ENCODE results near the gene ZNF692. TPM values are rescaled to one million over a fixed set of nuclear protein-coding genes. Genes with fewer than 3 reads are reported as not detected.
A peak's percentile ranks its signal among the peaks of the same experiment; 100 is the strongest.
"Not testable (repeated sequence)": the region's sequence is repeated elsewhere in the genome, so short reads cannot be mapped to it uniquely, and the experiment has no call there.

Gene ZNF692
- total RNA-seq, 1 donor from 2014 or later = 5.7 TPM

DNA sequence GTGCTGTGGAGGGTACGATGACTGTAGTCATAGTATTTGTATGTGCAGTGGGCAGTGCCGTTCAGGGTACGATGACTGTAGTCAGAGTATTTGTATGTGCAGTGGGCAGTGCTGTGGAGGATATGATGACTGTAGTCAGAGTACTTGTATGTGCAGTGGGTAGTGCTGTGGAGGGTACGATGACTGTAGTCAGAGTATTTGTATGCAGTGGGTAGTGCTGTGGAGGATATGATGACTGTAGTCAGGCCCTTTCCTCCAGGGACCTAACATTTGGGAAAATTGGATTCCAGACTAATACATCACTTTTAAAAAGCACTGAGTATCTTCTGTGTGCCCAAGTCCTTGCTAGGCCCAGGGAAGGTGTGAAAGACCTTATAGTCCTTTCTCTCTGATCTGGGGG lies 17.9 kb downstream of the ZNF692 start:
- Histone ChIP-seq H3K4me3 (ENCODE audit: low read length in 3 of 3) (no peak overlapping the region), H3K4me1 (ENCODE audit: control insufficient read depth in 3 of 3, insufficient read depth in 3 of 3, low read length in 3 of 3) (peaks cover 44 to 59% (median 52%) of the 10 kb centered on the region in 3 donors), H3K27ac (ENCODE audit: low read depth, low read length) (no peak overlapping the region), H3K27me3 (ENCODE audit: control insufficient read depth in 3 of 3, insufficient read depth in 3 of 3, low read length in 3 of 3) (no peaks in the 10 kb centered on the region), H3K9me3 (ENCODE audit: control insufficient read depth in 3 of 3, low read length in 3 of 3) (no peaks in the 10 kb centered on the region), H3K36me3 (ENCODE audit: control insufficient read depth in 3 of 3, insufficient read depth in 3 of 3, low read length in 3 of 3) (peaks cover 14 to 16% (median 14%) of the 10 kb centered on the region in 3 donors), H3K9ac (ENCODE audit: low read depth in 1 of 3, low read length in 3 of 3) (peak overlapping the region in 1 of 3 donors; percentile 25)

DNA sequence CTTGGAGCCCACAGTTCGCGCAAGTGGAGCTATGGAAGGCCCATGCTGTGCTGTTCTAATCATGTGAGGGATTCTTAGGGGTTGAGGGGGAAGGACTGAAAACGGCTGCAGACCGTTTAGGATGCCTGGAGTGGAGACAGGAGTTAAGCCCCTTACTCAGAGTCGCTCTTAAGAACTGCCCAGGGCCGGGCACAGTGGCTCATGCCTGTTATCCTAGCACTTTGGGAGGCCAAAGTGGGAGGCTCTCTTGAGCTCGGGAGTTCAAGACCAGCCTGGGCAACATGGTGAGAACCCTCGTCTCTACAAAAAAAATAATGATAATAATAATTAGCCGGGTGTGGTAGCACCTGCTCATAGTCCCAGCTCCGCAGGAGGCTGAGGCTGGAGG lies 19.7 kb downstream of the ZNF692 start:
- H3K27ac ChIP-seq (ENCODE audit: low read depth, low read length) = peak overlapping the region; percentile 100
- H3K4me1 ChIP-seq (ENCODE audit: control insufficient read depth in 3 of 3, insufficient read depth in 3 of 3, low read length in 3 of 3) = peaks cover 44 to 56% (median 55%) of the 10 kb centered on the region in 3 donors
- no peaks in the 10 kb centered on the region for H3K9me3 ChIP-seq (ENCODE audit: control insufficient read depth in 3 of 3, low read length in 3 of 3)
- H3K9ac ChIP-seq (ENCODE audit: low read depth in 1 of 3, low read length in 3 of 3) = peak overlapping the region; percentile 96 to 99 (median 99)
- H3K27me3 ChIP-seq (ENCODE audit: control insufficient read depth in 3 of 3, insufficient read depth in 3 of 3, low read length in 3 of 3) = peaks cover 0 to 6% (median 0%) of the 10 kb centered on the region in 3 donors
- no peaks in the 10 kb centered on the region for H3K36me3 ChIP-seq (ENCODE audit: control insufficient read depth in 3 of 3, insufficient read depth in 3 of 3, low read length in 3 of 3)
- H3K4me3 ChIP-seq (ENCODE audit: low read length in 3 of 3) = peak overlapping the region; percentile 82 to 93 (median 93)

DNA sequence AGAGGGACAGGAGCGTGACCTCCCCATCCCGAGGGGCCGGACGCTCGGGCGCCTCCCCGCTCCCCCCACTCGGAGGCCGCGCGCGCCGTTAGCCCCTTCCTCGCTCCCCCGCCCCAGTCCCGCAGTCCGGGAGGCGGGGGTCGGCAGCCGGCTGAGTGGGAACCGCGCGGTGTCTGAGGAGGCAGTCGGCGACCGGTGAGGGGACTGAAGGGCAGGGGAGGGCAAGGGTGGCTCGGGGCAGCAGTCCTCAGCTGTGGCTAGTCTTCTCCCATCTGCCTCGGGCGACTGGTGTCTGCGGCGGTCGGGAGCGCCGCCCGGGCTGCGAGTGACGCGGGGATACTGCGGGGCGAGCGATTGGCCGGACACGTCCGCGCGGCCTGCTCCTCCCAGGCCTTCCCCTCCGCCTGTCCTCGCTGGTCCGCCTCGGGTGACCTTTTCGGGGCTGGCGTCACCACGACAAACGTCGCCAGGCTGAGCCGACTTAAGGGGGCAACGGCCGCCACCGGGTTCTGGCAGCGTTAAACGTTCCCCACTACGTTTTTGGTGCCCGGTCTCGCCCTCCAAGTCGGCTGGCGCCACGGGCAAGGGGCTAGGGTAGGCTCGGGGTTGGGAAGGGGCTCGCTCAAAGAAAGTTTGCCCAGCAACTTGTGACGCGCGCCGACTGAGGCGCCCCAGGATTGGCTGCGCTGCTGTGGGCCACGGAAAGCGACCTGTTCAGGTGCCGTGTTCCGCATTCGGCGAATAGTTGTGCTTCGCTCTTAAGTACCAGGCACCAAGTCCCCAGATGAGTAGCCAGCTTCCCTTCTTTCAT lies 20.3 kb downstream of the ZNF692 start:
- peak overlapping the region; percentile 96 to 99 (median 99) for H3K9ac ChIP-seq (ENCODE audit: low read depth in 1 of 3, low read length in 3 of 3)
- H3K27me3 ChIP-seq (ENCODE audit: control insufficient read depth in 3 of 3, insufficient read depth in 3 of 3, low read length in 3 of 3) = peaks cover 0 to 7% (median 0%) of the 10 kb centered on the region in 3 donors
- H3K4me3 ChIP-seq (ENCODE audit: low read length in 3 of 3) = peak overlapping the region; percentile 82 to 93 (median 93)
- peak overlapping the region; percentile 100 for H3K27ac ChIP-seq (ENCODE audit: low read depth, low read length)
- no peaks in the 10 kb centered on the region for H3K9me3 ChIP-seq (ENCODE audit: control insufficient read depth in 3 of 3, low read length in 3 of 3)
- peaks cover 42 to 55% (median 52%) of the 10 kb centered on the region in 3 donors for H3K4me1 ChIP-seq (ENCODE audit: control insufficient read depth in 3 of 3, insufficient read depth in 3 of 3, low read length in 3 of 3)
- no peaks in the 10 kb centered on the region for H3K36me3 ChIP-seq (ENCODE audit: control insufficient read depth in 3 of 3, insufficient read depth in 3 of 3, low read length in 3 of 3)

DNA sequence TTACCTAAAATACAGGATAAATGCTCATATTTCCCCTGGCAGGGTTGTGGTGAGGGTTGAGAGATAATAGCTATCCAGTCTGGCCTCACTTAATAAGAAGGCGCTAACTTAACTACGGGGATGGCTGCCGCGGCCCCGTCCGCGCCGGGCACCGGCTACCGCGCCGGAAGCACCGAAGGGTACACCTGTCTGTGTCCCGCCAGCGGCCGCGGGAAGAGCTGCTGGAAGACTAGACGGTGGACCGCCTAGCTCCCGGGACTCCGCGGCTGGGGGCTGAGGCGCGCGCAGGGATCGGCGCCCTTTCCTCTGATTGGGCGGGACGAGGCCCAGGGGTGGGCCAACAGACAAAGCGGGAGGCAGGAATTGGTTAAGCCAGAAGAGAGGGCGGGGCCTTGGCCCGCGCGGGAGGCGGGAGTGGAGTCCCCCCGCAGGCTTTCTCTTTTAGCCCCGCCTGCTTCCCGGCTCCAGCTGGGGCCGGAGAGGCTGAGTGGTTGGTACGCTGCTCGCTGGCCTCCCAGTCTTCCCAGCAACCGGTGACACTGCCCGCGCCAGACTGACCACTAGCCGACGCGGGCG lies 21.0 kb downstream of the ZNF692 start, which contains the start of gene ZNF672:
Gene ZNF672 (plus strand): TSS at position 444 of the 576 bp plus-strand sequence. CDS start 9,051 bp downstream, outside the sequence.
- Histone ChIP-seq H3K27me3 (ENCODE audit: control insufficient read depth in 3 of 3, insufficient read depth in 3 of 3, low read length in 3 of 3) (peaks cover 0 to 7% (median 0%) of the 10 kb centered on the region in 3 donors), H3K4me1 (ENCODE audit: control insufficient read depth in 3 of 3, insufficient read depth in 3 of 3, low read length in 3 of 3) (peaks cover 36 to 50% (median 47%) of the 10 kb centered on the region in 3 donors), H3K27ac (ENCODE audit: low read depth, low read length) (peak within 1 kb of the TSS; percentile 100), H3K9me3 (ENCODE audit: control insufficient read depth in 3 of 3, low read length in 3 of 3) (no peaks in the 10 kb centered on the region), H3K4me3 (ENCODE audit: low read length in 3 of 3) (peak within 1 kb of the TSS; percentile 84 to 93 (median 93)), H3K36me3 (ENCODE audit: control insufficient read depth in 3 of 3, insufficient read depth in 3 of 3, low read length in 3 of 3) (no peaks in the 10 kb centered on the region), H3K9ac (ENCODE audit: low read depth in 1 of 3, low read length in 3 of 3) (peak within 1 kb of the TSS; percentile 96 to 99 (median 99))

DNA sequence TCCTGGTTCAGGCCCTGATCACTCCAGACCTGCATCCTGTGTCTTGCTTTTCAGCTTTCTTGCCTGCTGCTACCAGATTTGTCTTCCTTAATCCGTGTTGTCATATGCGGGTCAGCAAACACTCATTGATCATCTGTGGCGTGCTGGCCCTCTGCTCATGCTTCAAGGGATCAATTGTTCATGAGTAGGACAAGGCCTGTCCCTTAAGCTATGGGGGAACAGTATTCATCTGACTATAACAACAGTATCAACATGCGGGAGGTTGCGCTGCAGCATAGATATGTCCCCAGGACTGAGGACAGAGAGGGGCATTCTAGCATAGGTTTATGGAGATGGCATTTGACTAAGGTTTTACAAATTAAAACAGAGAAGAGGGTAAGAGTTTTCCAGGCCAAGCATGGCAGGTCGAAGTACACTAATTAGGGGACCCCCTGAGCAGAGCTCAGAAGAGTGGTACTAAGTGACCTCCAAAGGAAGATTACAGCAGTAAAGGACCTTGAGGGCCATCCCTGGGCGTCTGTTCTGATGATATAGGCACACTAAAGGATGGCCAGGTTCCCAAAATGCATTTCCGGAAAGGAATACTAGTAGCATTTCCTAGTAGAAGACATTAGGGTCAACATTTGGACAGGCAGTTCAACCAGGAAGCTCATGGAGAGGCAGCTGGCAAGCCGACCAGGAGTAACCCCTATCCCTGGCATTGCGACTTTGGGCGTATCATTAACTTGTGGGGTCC lies 21.7 kb downstream of the ZNF692 start:
- peak overlapping the region; percentile 90 to 92 (median 91) for H3K9ac ChIP-seq (ENCODE audit: low read depth in 1 of 3, low read length in 3 of 3)
- no peaks in the 10 kb centered on the region for H3K36me3 ChIP-seq (ENCODE audit: control insufficient read depth in 3 of 3, insufficient read depth in 3 of 3, low read length in 3 of 3)
- H3K4me1 ChIP-seq (ENCODE audit: control insufficient read depth in 3 of 3, insufficient read depth in 3 of 3, low read length in 3 of 3) = peaks cover 30 to 43% (median 40%) of the 10 kb centered on the region in 3 donors
- no peaks in the 10 kb centered on the region for H3K9me3 ChIP-seq (ENCODE audit: control insufficient read depth in 3 of 3, low read length in 3 of 3)
- H3K27me3 ChIP-seq (ENCODE audit: control insufficient read depth in 3 of 3, insufficient read depth in 3 of 3, low read length in 3 of 3) = peaks cover 0 to 7% (median 0%) of the 10 kb centered on the region in 3 donors
- peak overlapping the region; percentile 100 for H3K27ac ChIP-seq (ENCODE audit: low read depth, low read length)
- peak overlapping the region; percentile 84 to 87 (median 84) for H3K4me3 ChIP-seq (ENCODE audit: low read length in 3 of 3)

GRCh38 chr1:248834343-248834940 lies 24.4 kb downstream of the ZNF692 start:
- Histone ChIP-seq H3K27ac (ENCODE audit: low read depth, low read length) (no peak overlapping the region), H3K9ac (ENCODE audit: low read depth in 1 of 3, low read length in 3 of 3) (no peak overlapping the region), H3K4me3 (ENCODE audit: low read length in 3 of 3) (no peak overlapping the region), H3K36me3 (ENCODE audit: control insufficient read depth in 3 of 3, insufficient read depth in 3 of 3, low read length in 3 of 3) (no peaks in the 10 kb centered on the region), H3K27me3 (ENCODE audit: control insufficient read depth in 3 of 3, insufficient read depth in 3 of 3, low read length in 3 of 3) (peaks cover 0 to 7% (median 0%) of the 10 kb centered on the region in 3 donors), H3K4me1 (ENCODE audit: control insufficient read depth in 3 of 3, insufficient read depth in 3 of 3, low read length in 3 of 3) (peaks cover 12 to 21% (median 15%) of the 10 kb centered on the region in 3 donors), H3K9me3 (ENCODE audit: control insufficient read depth in 3 of 3, low read length in 3 of 3) (no peaks in the 10 kb centered on the region)

- no peak overlapping the region for H3K9ac ChIP-seq (ENCODE audit: low read depth in 1 of 3, low read length in 3 of 3)
- no peak overlapping the region for H3K4me3 ChIP-seq (ENCODE audit: low read length in 3 of 3)
- H3K9me3 ChIP-seq (ENCODE audit: control insufficient read depth in 3 of 3, low read length in 3 of 3) = no peaks in the 10 kb centered on the region
- peaks cover 0 to 10% (median 1%) of the 10 kb centered on the region in 3 donors for H3K4me1 ChIP-seq (ENCODE audit: control insufficient read depth in 3 of 3, insufficient read depth in 3 of 3, low read length in 3 of 3)
- no peak overlapping the region for H3K27ac ChIP-seq (ENCODE audit: low read depth, low read length)
- H3K27me3 ChIP-seq (ENCODE audit: control insufficient read depth in 3 of 3, insufficient read depth in 3 of 3, low read length in 3 of 3) = peaks cover 0 to 7% (median 0%) of the 10 kb centered on the region in 3 donors
- H3K36me3 ChIP-seq (ENCODE audit: control insufficient read depth in 3 of 3, insufficient read depth in 3 of 3, low read length in 3 of 3) = no peaks in the 10 kb centered on the region
Measured at GRCh38 chr1:248831842-248832241, 27.0 kb downstream of the ZNF692 start.

DNA sequence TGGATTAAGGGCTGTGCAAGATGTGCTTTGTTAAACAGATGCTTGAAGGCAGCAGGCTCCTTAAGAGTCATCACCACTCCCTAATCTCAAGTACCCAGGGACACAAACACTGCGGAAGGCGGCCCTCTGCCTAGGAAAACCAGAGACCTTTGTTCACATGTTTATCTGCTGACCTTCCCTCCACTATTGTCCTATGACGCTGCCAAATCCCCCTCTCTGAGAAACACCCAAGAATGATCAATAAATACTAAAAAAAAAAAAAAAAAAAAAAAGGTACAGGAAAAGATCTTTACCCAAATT lies 28.2 kb downstream of the ZNF692 start:
- H3K27me3 ChIP-seq (ENCODE audit: control insufficient read depth in 3 of 3, insufficient read depth in 3 of 3, low read length in 3 of 3); H3K36me3 ChIP-seq (ENCODE audit: control insufficient read depth in 3 of 3, insufficient read depth in 3 of 3, low read length in 3 of 3); H3K27ac ChIP-seq (ENCODE audit: low read depth, low read length); H3K4me3 ChIP-seq (ENCODE audit: low read length in 3 of 3); H3K9ac ChIP-seq (ENCODE audit: low read depth in 1 of 3, low read length in 3 of 3); H3K9me3 ChIP-seq (ENCODE audit: control insufficient read depth in 3 of 3, low read length in 3 of 3): not testable (repeated sequence)
- H3K4me1 ChIP-seq (ENCODE audit: control insufficient read depth in 3 of 3, insufficient read depth in 3 of 3, low read length in 3 of 3) = peaks cover 0 to 13% (median 5%) of the 10 kb centered on the region in 3 donors

DNA sequence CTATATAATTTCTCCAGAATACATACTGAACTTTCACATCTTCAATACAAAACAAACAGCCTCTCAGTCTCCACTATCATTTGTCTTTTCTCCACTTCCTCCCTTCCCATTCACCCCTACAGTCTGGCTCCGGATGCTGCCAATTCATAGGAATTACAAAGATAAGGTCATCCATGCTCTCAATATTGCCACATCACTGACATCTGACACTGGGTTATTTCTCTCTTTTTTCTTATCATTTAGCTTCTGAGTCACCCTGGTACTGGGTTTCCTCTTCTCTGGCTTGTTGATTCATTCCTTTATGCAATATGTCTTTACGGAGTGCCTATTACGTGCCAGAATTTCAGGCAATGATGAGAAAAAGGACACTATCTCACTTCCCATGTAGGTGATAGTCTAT lies 30.0 kb downstream of the ZNF692 start:
- Histone ChIP-seq H3K4me3 (ENCODE audit: low read length in 3 of 3) (no peak overlapping the region), H3K9me3 (ENCODE audit: control insufficient read depth in 3 of 3, low read length in 3 of 3) (no peaks in the 10 kb centered on the region), H3K27me3 (ENCODE audit: control insufficient read depth in 3 of 3, insufficient read depth in 3 of 3, low read length in 3 of 3) (no peaks in the 10 kb centered on the region), H3K4me1 (ENCODE audit: control insufficient read depth in 3 of 3, insufficient read depth in 3 of 3, low read length in 3 of 3) (peaks cover 14 to 27% (median 20%) of the 10 kb centered on the region in 3 donors), H3K36me3 (ENCODE audit: control insufficient read depth in 3 of 3, insufficient read depth in 3 of 3, low read length in 3 of 3) (peaks cover 5 to 9% (median 6%) of the 10 kb centered on the region in 3 donors), H3K9ac (ENCODE audit: low read depth in 1 of 3, low read length in 3 of 3) (no peak overlapping the region), H3K27ac (ENCODE audit: low read depth, low read length) (no peak overlapping the region)
